Astrocyte (in vitro differentiated cells and primary cell): ENCODE measurements around the gene ZNF23. TPM values are rescaled to one million over a fixed set of nuclear protein-coding genes. Genes with fewer than 3 reads are reported as not detected.

Experiments used
- DNase-seq: peaks from one replicate; pipeline ENCODE4 v3.0.0-alpha.2; 2010; ENCODE audit warnings: low read depth
- FAIRE-seq: peaks from 2 replicates; lab custom pipeline; 2011; peaks lifted over from hg19 to GRCh38; lab: Jason Lieb, UNC
- H2AFZ ChIP-seq: 2 replicates; pipeline ENCODE4 v1.6.0; 2012; ENCODE audit warnings: low read depth, low read length, inconsistent platforms
- H3K27ac ChIP-seq: 2 replicates; pipeline ENCODE4 v1.5.1; 2011; ENCODE audit warnings: low read depth, low read length, inconsistent platforms
- H3K27me3 ChIP-seq: 2 replicates; pipeline ENCODE4 v1.6.0; 2011; ENCODE audit warnings: low read length, inconsistent platforms; ENCODE audit not compliant: insufficient read depth
- H3K36me3 ChIP-seq: 2 replicates; pipeline ENCODE4 v1.5.1; 2011; ENCODE audit warnings: low read length, inconsistent platforms; ENCODE audit not compliant: insufficient read depth
- H3K4me1 ChIP-seq: 2 replicates; pipeline ENCODE4 v1.5.1; 2011; ENCODE audit warnings: low read length, inconsistent platforms; ENCODE audit not compliant: insufficient read depth
- H3K4me2 ChIP-seq: 2 replicates; pipeline ENCODE4 v1.6.0; 2012; ENCODE audit warnings: low read length, inconsistent platforms
- H3K4me3 ChIP-seq: 2 replicates; pipeline ENCODE4 v1.5.1; 2011; ENCODE audit warnings: low read depth, mild to moderate bottlenecking, low read length, inconsistent platforms; ENCODE audit not compliant: insufficient read depth
- H3K79me2 ChIP-seq: 2 replicates; pipeline ENCODE4 v1.6.0; 2012; ENCODE audit warnings: mild to moderate bottlenecking, low read length, inconsistent platforms; ENCODE audit not compliant: insufficient read depth
- H3K9ac ChIP-seq: 2 replicates; pipeline ENCODE4 v1.6.0; 2012; ENCODE audit warnings: mild to moderate bottlenecking, low read length, inconsistent platforms
- H3K9me3 ChIP-seq: 2 replicates; pipeline ENCODE4 v1.5.1; 2012; ENCODE audit warnings: low read depth, mild to moderate bottlenecking, low read length, inconsistent platforms; ENCODE audit not compliant: insufficient read depth
- H4K20me1 ChIP-seq: 2 replicates; pipeline ENCODE4 v1.6.0; 2012; ENCODE audit warnings: low read length, inconsistent platforms; ENCODE audit not compliant: insufficient read depth
- H3K27ac Mint-ChIP-seq: one replicate; pipeline ENCODE4 v1.8.0; 2021; ENCODE audit warnings: mild to moderate bottlenecking, mixed read lengths; ENCODE audit not compliant: unreplicated experiment
- H3K27me3 Mint-ChIP-seq: one replicate; pipeline ENCODE4 v1.8.0; 2021; ENCODE audit warnings: low read depth, mixed read lengths; ENCODE audit not compliant: unreplicated experiment
- H3K36me3 Mint-ChIP-seq: one replicate; pipeline ENCODE4 v1.8.0; 2021; ENCODE audit warnings: low read depth, mixed read lengths; ENCODE audit not compliant: unreplicated experiment
- H3K4me1 Mint-ChIP-seq: one replicate; pipeline ENCODE4 v1.8.0; 2021; ENCODE audit warnings: low read depth, mixed read lengths; ENCODE audit not compliant: unreplicated experiment
- H3K4me3 Mint-ChIP-seq: one replicate; pipeline ENCODE4 v1.8.0; 2021; ENCODE audit warnings: mild to moderate bottlenecking, moderate library complexity, mixed read lengths; ENCODE audit not compliant: unreplicated experiment
- H3K9me3 Mint-ChIP-seq: one replicate; pipeline ENCODE4 v1.8.0; 2021; ENCODE audit warnings: mild to moderate bottlenecking, mixed read lengths; ENCODE audit not compliant: unreplicated experiment
- CTCF ChIP-seq: IDR thresholded peaks from 2 replicates; pipeline ENCODE4 v1.5.1; 2011; ENCODE audit warnings: low read depth, mild to moderate bottlenecking, inconsistent platforms, low read length, moderate library complexity; ENCODE audit not compliant: insufficient read depth
- EZH2 ChIP-seq: IDR thresholded peaks from 2 replicates; pipeline ENCODE4 v1.6.1; 2012; ENCODE audit warnings: mild to moderate bottlenecking, low read length, inconsistent platforms; ENCODE audit not compliant: insufficient read depth
- total RNA-seq: library from RNA; stranded (reverse); gene quantifications from 2 replicates; pipeline ENCODE4 v1.2.1, GENCODE V29; 2021

ZNF23 gene
- total RNA-seq, 1 donor from 2014 or later: 12.4 TPM

- Histone ChIP-seq H3K27me3 (no peaks in the 10 kb centered on the region), H3K36me3 (peaks cover 11% of the 10 kb centered on the region), H3K9ac (no peak overlapping the region), H3K9me3 (peaks cover 36% of the 10 kb centered on the region), H3K4me3 (no peak overlapping the region), H2AFZ (no peak overlapping the region), H4K20me1 (no peaks in the 10 kb centered on the region), H3K4me1 (no peaks in the 10 kb centered on the region), H3K27ac (no peak overlapping the region), H3K4me2 (no peak overlapping the region), H3K79me2 (no peaks in the 10 kb centered on the region)
- H3K4me1 Mint-ChIP-seq: peaks cover 3% of the 10 kb centered on the region
- DNase-seq (no peak), FAIRE-seq (no peak)
- H3K9me3 Mint-ChIP-seq: peaks cover 41% of the 10 kb centered on the region
- peaks cover 25% of the 10 kb centered on the region for H3K36me3 Mint-ChIP-seq
- peaks cover 6% of the 10 kb centered on the region for H3K27me3 Mint-ChIP-seq
- H3K27ac Mint-ChIP-seq: no peak overlapping the region
- no peak overlapping the region for H3K4me3 Mint-ChIP-seq
- TF ChIP-seq EZH2: no peak
- TF ChIP-seq CTCF: no peak
Observed at GRCh38 chr16:71443714-71444113, 18.3 kb downstream of the ZNF23 start.

GRCh38 chr16:71442051-71442440 is 20.0 kb downstream of the ZNF23 start, which contains the start of gene TLE7:
TSS of gene TLE7 (minus strand) at chr16:71442054. CDS start at chr16:71433324, 8,730 bp downstream.
- no peak within 1 kb of the TSS for H3K4me2 ChIP-seq
- H3K27ac Mint-ChIP-seq: no peak within 1 kb of the TSS
- FAIRE-seq: no peak

More at GRCh38 chr16:71442051-71442440, 20.0 kb downstream of the ZNF23 start, which contains the start of gene TLE7:
- peaks cover 3% of the 10 kb centered on the region for H3K4me1 Mint-ChIP-seq
- no peak within 1 kb of the TSS for H3K4me3 Mint-ChIP-seq
- H3K27ac ChIP-seq: no peak within 1 kb of the TSS
- no peaks in the 10 kb centered on the region for H4K20me1 ChIP-seq
- no peak for DNase-seq
- H2AFZ ChIP-seq: no peak within 1 kb of the TSS
- TF ChIP-seq EZH2 (no peak), CTCF (no peak)
- peaks cover 9% of the 10 kb centered on the region for H3K36me3 Mint-ChIP-seq
- peaks cover 21% of the 10 kb centered on the region for H3K9me3 ChIP-seq
- no peak within 1 kb of the TSS for H3K4me3 ChIP-seq
- H3K36me3 ChIP-seq: no peaks in the 10 kb centered on the region
- no peaks in the 10 kb centered on the region for H3K79me2 ChIP-seq
- peaks cover 28% of the 10 kb centered on the region for H3K9me3 Mint-ChIP-seq
- H3K9ac ChIP-seq: no peak within 1 kb of the TSS
- peaks cover 14% of the 10 kb centered on the region for H3K27me3 Mint-ChIP-seq
- no peaks in the 10 kb centered on the region for H3K27me3 ChIP-seq
- no peaks in the 10 kb centered on the region for H3K4me1 ChIP-seq
